ENCODE measurements around the gene KCNK7. TPM values are rescaled to one million over a fixed set of nuclear protein-coding genes. Genes with fewer than 3 reads are reported as not detected.

Gene KCNK7
- total RNA-seq, 1 experiment from 2014 or later: 1.8 TPM

GRCh38 chr11:65569973-65570918, 25.4 kb downstream of the KCNK7 start, which contains the start of gene ZNRD2:
TSS of gene ZNRD2 (plus strand) at chr11:65570477. CDS start at chr11:65570492, 15 bp downstream.
- Mint-ChIP-seq H3K4me1 (peaks cover 30 to 44% of the 10 kb centered on the region in 2 experiments), H3K4me3 (peak within 1 kb of the TSS; percentile 99), H3K27ac (peak within 1 kb of the TSS; percentile 44 to 98 (median 98); a peak in 6 of 7 replicates), H3K9me3 (no peaks in the 10 kb centered on the region; a peak in 1 of 5 replicates), H3K36me3 (ENCODE audit: insufficient read depth in 1 of 3, low read depth in 3 of 3) (peaks cover 6 to 14% (median 9%) of the 10 kb centered on the region in 3 experiments; a peak in 6 of 7 replicates), H3K27me3 (ENCODE audit: low read depth) (peaks cover 7% of the 10 kb centered on the region)
- Histone ChIP-seq H3K23ac (ENCODE audit: insufficient read length, low read depth, low read length) (no peak within 1 kb of the TSS), H3K27me3 (ENCODE audit: insufficient read depth, low read length) (peaks cover 2% of the 10 kb centered on the region; the same call in 1 of the 2 replicates), H2AFZ (ENCODE audit: low read length) (no peak within 1 kb of the TSS), H3T11ph (ENCODE audit: low read length) (no peak within 1 kb of the TSS), H3K23me2 (ENCODE audit: insufficient read length, low read depth, low read length, poor library complexity, severe bottlenecking) (peaks cover 25% of the 10 kb centered on the region), H4K91ac (ENCODE audit: insufficient read length, low read depth, low read length) (no peak within 1 kb of the TSS), H3K4me1 (ENCODE audit: insufficient read depth, low read length) (no peaks in the 10 kb centered on the region; the same call in 1 of the 2 replicates), H3K79me1 (ENCODE audit: insufficient read depth, low read depth, low read length, poor library complexity, severe bottlenecking) (peaks cover 4% of the 10 kb centered on the region), H3K27ac (ENCODE audit: insufficient read length, low read depth, low read length) (no peak within 1 kb of the TSS), H3K9me3 (ENCODE audit: control insufficient read depth, low read depth, low read length) (no peaks in the 10 kb centered on the region), H3K14ac (ENCODE audit: insufficient read depth, low read length) (no peak within 1 kb of the TSS; the same call in 1 of the 2 replicates), H2AK5ac (ENCODE audit: insufficient read length, low read length) (no peak within 1 kb of the TSS), H2BK20ac (ENCODE audit: low read depth, low read length, poor library complexity, severe bottlenecking) (no peak within 1 kb of the TSS), H2BK15ac (ENCODE audit: low read depth, low read length) (no peak within 1 kb of the TSS; the same call in 1 of the 2 replicates), H2BK5ac (ENCODE audit: insufficient read length, low read length) (no peak within 1 kb of the TSS), H3K18ac (ENCODE audit: insufficient read length, low read depth, low read length) (peak within 1 kb of the TSS; percentile 32), H2BK12ac (ENCODE audit: insufficient read length, low read depth, low read length) (no peak within 1 kb of the TSS), H4K20me1 (ENCODE audit: control insufficient read depth, insufficient read depth, insufficient read length) (no peaks in the 10 kb centered on the region), H2BK120ac (ENCODE audit: low read depth, low read length, poor library complexity, severe bottlenecking) (no peak within 1 kb of the TSS), H3K79me2 (ENCODE audit: insufficient read depth, low read length) (no peaks in the 10 kb centered on the region; the same call in 1 of the 2 replicates), H3K4me2 (ENCODE audit: insufficient read depth, insufficient read length, low read length) (peak within 1 kb of the TSS; percentile 78), H3K9ac (ENCODE audit: extremely low read depth, insufficient read length, low read length) (peak within 1 kb of the TSS; percentile 76), H3K4ac (ENCODE audit: low read depth, low read length) (no peak within 1 kb of the TSS), H3K56ac (ENCODE audit: insufficient read length, low read depth, low read length) (no peak within 1 kb of the TSS), H4K8ac (replicated peaks; ENCODE audit: insufficient read length, low read depth, low read length) (no peak within 1 kb of the TSS), H4K5ac (ENCODE audit: insufficient read length, low read depth, low read length) (no peak within 1 kb of the TSS)
- peak; percentile 82 for TF ChIP-seq CTCF (conservative IDR thresholded peaks at IDR 0.05)
- WGBS (ENCODE audit: extremely low coverage, insufficient read length, low lambda C conversion rate): no CpG with 5 or more reads among the region's 89 CpGs
- peak; percentile 99 for DNase-seq
